NCI-H82 treated with DMSO at 0.1 percent for 48 hours (cell line): ENCODE results near the gene CNGA1.
"Not testable (repeated sequence)": the region's sequence is repeated elsewhere in the genome, so short reads cannot be mapped to it uniquely, and the experiment has no call there.

Experiments used
- DNase-seq: peaks from one replicate; lab custom pipeline; 2025; ENCODE audit not compliant: unreplicated experiment; lab: John Stamatoyannopoulos, UW

CNGA1 gene

DNA sequence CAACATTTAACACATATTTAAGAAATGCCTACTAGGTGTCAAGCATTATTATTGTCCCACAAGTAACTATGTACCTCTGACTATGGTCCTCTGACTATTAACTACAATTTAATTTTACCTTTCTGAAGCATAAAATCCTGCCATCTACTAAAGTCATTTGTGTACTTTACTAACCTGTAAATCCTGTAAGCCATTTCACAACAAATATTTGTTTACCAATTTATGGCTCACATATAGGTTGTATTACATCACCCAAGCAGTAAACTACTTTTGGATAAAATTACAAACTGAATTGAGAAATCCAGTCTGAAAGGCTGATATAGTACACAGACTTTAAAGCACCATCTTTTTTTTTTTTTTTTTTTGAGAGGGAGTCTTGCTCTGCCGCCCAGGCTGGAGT is 43.8 kb downstream of the CNGA1 start:
- no peak for DNase-seq

DNA sequence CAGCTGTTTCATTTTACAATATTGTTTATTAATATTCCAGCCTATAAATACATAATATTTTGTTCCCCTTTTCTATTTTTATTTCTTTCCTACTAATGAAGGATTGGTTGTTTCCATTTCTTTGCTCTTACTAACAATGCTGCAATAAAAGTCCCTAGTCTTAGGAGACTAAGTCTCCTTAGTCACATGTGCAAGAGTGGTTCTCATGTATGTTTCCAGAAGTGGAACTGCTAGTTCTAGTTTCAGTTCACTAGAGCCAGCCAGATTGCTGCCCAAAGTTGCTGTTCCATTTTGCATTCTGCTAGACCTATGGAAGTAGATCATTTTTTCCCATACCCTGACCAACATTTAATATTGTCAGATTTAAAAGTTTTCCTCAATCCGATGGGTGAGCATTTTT is 44.3 kb downstream of the CNGA1 start:
- no peak for DNase-seq

DNA sequence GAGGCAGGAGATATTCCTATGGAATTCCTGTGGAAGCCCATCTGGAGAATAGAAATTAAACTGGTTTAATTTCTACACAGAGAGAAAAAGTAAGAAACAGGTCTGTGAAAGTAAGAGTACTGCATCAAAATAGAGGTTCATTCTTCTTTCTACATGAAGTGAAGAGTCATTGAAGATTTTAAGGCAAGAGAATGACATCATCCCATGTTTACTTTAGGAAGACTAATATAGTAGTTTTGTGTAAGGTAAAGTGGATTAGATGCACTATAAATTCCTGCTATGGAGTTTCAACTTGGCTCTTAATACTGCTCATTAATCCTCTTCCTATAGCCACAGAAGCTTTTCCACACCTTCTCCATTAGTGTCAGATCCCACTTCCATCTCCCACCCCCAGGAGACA is 47.6 kb downstream of the CNGA1 start:
- peak; percentile 14 for DNase-seq

DNA sequence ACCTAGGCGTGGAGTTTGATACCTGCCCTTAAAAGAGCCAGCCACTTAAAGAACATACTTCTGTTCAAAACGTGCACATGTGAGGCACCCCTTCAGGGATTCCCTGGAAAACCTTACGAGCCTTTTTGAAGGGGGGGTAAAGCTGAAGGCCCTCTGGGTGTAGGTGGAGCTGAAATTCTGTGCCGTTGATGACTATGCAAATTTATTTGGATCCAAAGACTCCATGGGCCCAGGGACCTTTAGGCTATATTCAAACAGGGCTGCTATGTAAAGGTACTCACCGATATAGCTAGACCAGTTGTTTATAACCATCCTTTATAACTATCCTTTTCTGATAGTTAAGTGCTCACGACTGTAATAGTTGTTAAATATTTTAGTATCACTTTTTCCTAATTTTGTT is 61.8 kb downstream of the CNGA1 start:
- no peak for DNase-seq

DNA sequence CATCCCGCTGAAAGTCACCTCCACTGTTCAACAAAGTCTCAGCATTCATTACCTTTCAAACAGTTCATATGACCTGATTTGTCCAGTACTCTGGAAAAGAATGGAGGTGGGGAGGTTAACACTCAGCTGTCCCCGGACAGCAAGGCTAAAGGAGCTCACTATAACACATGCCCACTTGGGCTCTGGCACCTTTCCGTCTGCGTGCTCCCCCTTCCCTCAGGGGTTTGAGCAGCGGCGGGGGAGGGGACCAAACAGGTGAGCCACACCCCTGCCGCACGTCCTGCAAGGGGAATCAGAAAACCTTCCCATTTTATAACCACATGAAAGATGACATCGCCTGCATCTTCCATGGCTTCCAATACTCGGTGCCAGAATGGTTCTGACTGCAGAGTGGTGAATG is 62.2 kb downstream of the CNGA1 start:
- no peak for DNase-seq

DNA sequence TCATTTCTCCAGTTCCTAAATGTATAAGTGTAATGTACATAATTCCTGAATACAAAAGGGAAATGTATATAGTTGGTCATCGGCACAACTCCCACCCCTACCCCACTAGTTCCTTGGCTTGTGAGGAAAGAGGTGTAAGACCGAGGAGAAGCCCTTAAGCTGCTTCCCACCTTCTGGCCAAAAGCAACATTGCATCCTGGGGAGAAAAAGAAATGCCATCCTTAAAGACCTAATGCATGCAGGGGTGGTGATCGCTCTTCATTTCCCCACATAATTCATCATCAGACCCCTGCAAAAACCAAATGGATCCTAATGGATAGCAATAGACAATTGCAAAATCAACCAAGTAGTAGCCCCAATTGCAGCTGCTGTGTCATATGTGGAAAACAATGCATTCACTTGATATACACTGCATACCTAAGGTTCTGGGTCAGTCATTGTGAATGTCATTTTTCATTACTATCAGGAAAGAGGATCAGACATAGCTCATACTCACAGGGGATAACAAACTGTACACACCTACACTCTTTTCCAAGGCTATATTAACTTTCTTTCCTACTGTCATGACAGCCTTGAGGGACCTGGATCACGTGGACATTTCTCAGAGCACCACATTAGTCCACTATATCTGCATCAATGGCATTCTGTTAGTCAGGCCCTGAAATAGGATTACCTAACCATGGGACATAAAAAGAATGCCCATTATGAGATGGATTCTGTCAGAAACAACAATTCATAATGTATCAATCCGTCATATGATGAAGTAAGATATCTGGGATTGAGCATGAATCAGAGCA is 70.4 kb downstream of the CNGA1 start:
- DNase-seq: no peak

DNA sequence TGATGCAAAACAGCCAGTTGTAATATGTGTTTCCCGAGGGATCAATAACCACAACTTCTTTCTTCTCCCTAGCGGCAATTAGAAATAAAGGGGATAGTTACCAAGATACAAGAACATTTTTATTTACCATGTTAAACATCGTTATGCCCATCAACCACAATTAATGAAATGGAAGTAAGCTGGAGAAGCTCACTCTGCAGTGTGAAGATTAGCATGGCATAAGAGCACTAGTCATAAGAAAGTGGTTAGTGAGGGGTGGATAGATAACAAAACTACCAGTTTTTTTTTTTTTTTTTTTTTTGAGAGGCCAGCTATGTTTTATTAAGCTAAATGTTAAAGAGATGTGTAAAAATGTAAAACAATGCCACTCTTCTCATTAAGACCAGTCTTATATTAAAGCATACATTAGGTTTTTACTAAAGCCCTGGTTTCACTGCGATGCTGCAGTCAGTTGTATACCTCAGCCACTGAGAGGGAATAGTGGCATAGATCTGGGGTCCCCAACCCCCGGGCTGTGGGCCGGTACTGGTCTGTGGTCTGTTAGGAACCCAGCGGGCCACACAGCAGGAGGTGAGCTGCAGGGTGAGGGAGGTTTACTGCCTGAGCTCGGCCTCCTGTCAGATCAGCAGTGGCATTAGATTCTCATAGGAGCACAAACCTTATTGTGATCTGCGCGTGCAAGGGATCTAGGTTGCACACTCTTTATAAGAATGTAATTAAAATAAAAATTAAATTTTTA is 74.2 kb downstream of the CNGA1 start:
- DNase-seq: no peak

DNA sequence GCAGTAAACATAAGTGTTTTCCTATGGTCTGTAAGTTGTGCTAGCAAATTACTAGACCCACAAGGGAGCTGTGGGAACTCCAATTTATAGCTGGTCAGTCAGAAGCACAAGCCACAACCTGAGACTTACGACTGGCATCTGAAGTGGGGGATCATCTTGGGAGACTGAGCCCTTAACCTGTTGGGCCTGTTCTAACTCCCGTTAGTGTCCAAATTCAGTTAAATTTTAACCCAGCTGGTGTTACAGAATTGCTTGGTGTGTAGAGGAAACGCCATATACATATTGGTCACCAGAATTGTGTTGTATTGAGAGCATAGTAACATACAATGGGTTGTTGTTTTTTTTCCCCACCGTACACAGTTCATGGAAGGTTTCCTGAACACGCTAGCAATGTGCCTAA is 77.0 kb downstream of the CNGA1 start:
- DNase-seq: no peak

DNA sequence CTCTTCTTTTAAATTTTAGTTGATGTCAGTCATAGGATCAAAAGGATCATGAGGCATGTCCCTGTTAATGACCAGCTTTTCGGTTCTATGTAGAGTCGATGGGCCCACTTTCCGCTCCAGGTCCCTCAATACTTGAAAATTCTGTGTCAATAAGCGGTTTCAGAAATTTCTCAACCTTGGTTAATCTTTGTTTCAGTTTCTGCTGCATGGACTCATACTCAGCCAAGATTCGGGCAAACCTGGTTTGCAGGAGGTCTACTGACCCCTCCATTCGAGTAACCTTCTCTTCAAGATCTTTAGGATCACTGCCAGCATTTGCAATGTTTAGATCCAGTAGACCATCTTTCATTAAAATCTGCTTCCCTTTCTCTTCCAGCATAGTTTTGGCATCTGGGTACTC is 80.1 kb downstream of the CNGA1 start:
- no peak for DNase-seq

DNA sequence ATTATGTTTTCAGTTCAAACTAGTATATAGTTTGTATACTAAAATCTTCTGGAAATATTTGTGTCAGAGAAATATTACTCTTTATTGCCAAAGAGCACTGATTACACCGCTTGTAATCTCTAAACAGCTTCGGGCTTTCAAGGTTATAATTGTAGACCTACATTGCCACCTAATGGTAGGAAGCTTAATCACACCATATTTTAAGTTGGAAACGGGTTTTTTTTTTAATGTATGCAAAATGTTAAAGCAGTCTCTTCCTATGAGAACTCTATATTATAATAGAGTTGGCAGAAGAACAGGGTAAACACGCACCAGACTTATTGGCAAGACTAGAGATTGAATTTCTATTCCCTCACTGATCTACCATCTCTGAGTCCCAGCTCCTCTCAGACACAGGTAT is 82.6 kb downstream of the CNGA1 start:
- DNase-seq: no peak

DNA sequence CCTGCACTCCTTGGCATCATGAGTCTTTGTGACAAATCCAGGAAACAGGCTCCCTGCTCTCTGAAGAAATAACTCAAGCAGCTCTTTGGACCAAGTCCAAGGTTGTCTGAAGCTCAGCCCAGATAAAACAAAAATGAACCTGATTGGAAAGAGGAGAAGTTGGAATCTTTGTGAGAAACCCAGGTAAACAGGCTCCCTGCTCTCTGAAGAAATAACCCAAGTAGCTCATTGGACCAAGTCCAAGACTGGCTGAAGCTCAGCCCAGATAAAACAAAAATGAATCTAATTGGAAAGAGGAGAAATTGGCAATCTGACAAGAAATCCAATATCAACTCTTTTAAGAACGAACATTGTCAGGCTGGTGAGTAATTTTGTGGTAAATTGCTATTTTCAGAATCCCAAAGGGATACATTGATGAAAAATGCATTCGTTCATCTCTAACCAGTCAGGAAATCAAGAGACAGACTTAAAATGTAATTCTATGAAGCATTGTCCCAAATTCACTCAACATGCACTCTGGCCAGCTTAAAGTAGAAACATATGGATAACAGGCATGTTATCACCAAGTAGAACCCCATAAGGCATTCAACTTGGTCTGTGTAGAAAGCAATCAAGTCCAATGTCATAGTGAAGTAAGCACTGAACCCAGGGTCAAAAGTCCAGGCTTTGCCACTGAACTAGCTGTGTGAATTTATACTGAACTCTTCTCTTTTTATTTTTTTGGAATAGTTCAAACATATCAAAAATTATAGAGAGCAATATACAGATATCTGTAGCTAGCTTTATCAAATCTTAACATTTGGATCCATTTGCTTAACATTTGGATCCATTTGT is 85.3 kb downstream of the CNGA1 start:
- DNase-seq: no peak

DNA sequence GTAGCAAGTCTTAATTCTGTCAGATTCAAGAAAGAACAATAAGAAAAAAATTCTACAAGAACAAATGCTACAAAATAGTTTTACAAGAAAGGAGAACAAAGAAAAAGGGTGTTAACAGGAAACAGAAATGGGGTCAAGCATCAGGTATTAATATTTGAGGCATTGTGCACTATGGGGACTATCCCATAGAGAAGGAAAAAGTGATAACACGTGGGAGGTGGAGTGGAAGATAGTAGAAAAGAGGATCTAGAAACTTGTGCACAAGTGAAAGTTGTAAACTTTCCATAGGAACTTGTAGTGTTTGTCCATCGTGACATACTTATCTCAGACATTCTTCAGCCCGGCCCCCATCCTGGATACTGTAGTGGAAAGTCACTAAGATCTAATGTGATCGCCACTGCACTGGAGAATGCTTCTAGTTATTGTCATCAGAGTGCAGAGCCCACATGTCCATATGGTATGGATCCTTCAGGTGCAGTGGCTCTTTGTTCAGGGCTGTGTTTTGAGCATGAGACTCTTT is 86.7 kb downstream of the CNGA1 start:
- no peak for DNase-seq

DNA sequence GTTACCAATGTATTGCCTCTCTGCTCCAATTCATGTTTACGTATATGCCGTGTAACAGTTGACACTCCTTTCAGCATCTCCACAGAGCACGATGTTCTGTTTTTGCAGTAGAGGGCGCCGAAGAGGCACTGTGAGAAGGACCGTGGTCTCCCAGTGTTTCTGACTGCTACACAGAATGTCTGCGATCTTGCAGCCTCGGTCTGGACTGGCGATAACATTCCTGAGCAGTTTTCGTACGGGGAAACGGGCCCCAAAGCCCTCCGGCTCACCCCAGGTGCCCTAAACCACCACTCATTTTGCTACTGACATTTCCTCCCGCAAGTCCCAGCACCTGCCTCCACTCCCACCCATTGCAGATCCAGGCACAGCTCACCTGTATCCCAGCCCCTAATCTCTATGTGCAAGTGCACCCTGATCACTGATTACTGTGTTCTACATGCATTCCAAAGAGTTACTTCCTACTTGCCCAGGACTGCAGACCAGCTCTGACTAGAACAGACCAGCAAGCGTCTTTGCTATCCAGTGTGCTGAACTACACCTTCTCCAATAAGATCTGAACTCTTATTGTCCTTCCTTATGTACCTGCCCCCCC is 89.7 kb downstream of the CNGA1 start:
- peak; percentile 26 for DNase-seq

DNA sequence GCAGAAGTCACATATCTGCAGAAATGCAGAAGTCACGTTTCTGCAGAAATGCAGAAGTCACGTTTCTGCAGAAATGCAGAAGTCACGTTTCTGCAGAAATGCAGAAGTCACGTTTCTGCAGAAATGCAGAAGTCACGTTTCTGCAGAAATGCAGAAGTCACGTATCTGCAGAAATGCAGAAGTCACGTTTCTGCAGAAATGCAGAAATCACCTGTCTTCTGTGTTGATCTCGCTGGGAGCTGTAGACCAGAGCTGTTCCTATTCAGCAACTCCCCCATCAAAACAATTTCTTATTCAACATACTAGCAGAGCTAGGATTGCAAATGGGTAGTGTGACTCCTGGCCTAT is 93.2 kb downstream of the CNGA1 start:
- DNase-seq: not testable (repeated sequence)

DNA sequence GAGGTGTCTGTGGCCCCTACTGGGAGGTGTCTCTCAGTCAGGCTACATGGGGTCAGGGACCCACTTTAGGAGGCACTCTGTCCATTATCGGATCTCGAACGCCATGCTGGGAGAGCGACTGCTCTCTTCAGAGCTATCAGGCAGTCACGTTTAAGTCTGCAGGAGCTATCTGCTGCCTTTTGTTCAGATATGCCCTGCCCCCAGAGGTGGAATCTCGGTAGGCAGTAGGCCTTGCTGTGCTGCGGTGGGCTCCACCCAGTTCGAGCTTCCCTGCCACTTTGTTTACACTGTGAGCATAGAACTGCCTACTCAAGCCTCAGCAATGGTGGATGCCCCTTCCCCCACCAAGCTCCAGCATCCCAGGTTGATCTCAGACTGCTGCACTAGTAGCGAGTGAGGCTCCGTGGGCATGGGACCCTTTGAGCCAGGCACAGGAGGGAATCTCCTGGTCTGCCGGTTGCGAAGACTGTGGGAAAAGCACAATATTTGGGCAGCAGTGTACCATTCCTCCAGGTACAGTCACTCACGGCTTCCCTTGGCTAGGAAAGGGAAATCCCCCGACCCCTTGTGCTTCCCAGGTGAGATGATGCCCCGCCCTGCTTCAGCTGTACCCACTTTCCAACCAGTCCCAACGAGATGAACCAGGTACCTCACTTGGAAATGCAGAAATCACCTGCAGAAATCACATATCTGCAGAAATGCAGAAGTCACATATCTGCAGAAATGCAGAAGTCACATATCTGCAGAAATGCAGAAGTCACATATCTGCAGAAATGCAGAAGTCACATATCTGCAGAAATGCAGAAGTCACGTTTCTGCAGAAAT is 93.8 kb downstream of the CNGA1 start:
- not testable (repeated sequence) for DNase-seq

DNA sequence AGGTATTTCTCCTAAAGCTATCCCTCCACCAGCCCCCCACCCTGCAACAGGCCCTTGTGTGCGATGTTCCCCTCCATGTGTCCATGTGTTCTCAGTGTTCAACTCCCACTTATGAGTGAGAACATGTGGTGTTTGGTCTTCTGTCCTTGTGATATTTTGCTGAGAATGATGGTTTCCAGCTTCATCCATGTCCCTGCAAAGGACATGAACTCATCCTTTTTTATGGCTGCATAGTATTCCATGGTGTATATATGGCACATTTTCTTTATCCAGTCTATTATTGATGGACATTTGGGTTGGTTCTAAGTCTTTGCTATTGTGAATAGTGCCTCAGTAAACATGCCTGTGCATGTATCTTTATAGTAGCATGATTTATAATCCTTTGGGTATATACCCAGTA is 99.3 kb downstream of the CNGA1 start:
- not testable (repeated sequence) for DNase-seq

DNA sequence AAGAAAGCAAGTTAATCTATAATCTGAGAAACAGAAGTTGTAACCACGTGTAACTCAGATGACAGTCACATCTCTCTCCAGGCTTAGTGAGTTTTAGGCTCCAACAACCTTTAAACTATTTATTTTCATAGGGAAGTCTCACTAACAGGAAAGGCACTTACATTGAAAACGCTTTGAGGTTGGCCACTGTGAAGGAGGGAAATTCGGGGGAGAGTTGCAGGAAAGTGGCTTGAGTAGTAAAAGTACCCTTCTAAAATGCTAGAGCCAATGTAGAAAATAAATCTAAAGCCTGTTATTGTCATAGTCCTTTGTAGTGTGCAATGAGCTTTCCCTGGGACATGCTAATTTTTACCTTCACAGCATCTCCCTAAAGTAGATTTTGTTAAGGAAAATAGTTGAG is 101.1 kb downstream of the CNGA1 start:
- no peak for DNase-seq

DNA sequence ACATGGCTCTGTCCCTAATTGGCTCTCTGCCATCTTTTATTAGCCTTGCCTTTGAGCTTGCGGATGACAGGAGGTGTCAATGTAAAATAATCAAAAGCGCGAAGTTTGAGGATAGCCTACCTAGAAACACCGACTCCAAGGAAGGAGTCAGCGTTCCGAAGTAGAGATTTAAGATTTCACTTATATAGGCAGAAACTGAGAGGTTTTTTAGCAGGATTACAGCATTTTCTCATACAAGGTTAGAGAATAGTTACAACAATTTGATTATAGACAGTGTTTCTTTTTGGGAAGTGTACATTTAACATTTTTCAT is 101.6 kb downstream of the CNGA1 start:
- no peak for DNase-seq

DNA sequence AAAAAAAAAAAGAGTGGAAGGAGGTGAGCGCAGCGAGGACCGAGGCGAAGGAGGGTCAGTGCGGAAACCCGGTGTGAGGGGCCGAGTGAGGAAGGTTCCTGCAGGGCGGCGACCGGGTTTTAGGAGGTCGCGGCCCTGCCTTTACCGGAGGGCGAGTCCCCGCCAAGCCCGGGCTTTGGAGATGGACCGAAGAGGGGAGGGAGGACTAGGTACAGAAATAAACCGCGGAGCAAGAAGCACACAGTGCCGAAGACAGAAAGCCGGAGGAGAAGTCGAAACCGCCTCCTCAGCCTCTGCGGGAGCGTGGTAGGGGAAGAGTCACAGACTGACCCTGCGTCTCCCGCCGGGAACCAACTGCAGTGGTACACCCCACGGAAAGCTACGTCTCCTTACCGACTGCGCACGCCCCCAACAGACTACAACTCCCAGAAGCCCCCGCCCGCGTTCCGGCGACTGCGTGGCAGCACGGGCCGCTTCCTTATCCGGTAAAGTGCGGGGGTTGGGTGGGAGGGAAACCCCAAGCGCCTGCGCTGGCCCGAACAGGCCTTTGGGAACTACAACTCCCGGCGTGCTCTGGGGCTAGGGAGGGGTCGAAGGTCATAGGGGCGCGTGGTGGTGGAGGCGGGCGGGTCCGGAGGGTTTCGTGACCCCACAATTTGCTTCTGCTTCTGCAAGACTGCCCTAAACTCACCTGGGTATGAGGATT is 102.1 kb downstream of the CNGA1 start, which contains the start of gene NFXL1:
Gene NFXL1 (minus strand): TSS at position 364 of the 706 bp plus-strand sequence. CDS start 380 bp downstream, outside the sequence.
- DNase-seq: peak; percentile 86

DNA sequence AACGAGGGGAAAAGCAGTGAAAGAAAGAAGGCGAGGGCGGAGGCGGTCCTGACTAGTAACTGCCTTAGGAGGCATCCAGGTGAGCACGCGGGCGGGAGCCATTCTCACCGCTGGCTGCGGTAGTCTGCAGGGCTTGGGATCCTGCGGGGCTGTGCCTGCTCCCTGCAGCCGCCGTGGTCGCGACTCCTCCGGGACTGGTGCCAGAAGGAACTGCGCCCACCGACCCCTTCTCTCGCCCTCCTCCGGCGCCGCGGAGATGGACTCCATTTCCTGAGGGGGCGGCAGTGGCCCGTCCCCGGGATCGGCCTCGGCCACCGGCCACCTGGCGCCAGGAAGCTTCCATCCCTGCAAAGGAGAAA is 102.6 kb downstream of the CNGA1 start:
- no peak for DNase-seq
